Effector memory CD4-positive, alpha-beta T cell (primary cell): ENCODE data around the gene RBPJL.

ENCODE experiments used
- DNase-seq, 3 donors: peaks; one replicate each; pipeline ENCODE4 v3.0.0-alpha.2; 2020
- H3K27ac ChIP-seq: 2 replicates; pipeline ENCODE4 v1.7.0; 2013; ENCODE audit warnings: mild to moderate bottlenecking, low read length, moderate library complexity; ENCODE audit not compliant: insufficient read depth, poor library complexity, severe bottlenecking
- H3K27me3 ChIP-seq: replicated peaks from 2 replicates; pipeline ENCODE4 v1.7.0; 2013; ENCODE audit warnings: mild to moderate bottlenecking, low read length; ENCODE audit not compliant: insufficient read depth, control insufficient read depth, poor library complexity, severe bottlenecking
- H3K36me3 ChIP-seq: 2 replicates; pipeline ENCODE4 v1.7.0; 2013; ENCODE audit warnings: mild to moderate bottlenecking, low read length, moderate library complexity; ENCODE audit not compliant: control insufficient read depth, insufficient read depth
- H3K4me1 ChIP-seq: 2 replicates; pipeline ENCODE4 v1.7.0; 2013; ENCODE audit warnings: low read length, mild to moderate bottlenecking; ENCODE audit not compliant: control insufficient read depth, insufficient read depth, poor library complexity, severe bottlenecking
- H3K4me3 ChIP-seq: 2 replicates; pipeline ENCODE4 v1.7.0; 2013; ENCODE audit warnings: low read length, low read depth, mild to moderate bottlenecking; ENCODE audit not compliant: insufficient read depth, poor library complexity, severe bottlenecking
- H3K9me3 ChIP-seq: 2 replicates; pipeline ENCODE4 v1.7.0; 2013; ENCODE audit warnings: mild to moderate bottlenecking, low read length, moderate library complexity; ENCODE audit not compliant: control insufficient read depth

The RBPJL gene

DNA sequence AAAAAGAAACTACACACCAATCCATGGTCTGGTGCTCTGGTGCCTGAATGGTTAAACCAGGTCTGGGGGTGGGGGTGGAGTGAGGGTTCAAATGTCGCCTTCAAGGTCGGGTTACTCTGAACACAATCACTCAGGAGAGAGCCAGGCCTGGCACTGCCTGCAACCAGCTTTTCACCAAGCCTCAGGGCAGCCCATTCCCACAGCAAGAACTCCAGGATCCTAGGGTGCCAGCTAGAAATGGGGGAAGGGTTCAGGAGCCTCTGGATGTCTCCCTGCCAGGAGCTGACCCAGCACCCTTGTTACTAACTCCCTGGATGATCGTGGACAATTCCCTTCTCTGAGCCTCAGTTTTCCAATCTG is 34.9 kb downstream of the RBPJL start:
- Histone ChIP-seq H3K36me3 (no peaks in the 10 kb centered on the region), H3K9me3 (no peaks in the 10 kb centered on the region), H3K27ac (no peak overlapping the region), H3K4me3 (no peak overlapping the region), H3K27me3 (no peaks in the 10 kb centered on the region), H3K4me1 (peaks cover 6% of the 10 kb centered on the region)
- DNase-seq, result no peak

DNA sequence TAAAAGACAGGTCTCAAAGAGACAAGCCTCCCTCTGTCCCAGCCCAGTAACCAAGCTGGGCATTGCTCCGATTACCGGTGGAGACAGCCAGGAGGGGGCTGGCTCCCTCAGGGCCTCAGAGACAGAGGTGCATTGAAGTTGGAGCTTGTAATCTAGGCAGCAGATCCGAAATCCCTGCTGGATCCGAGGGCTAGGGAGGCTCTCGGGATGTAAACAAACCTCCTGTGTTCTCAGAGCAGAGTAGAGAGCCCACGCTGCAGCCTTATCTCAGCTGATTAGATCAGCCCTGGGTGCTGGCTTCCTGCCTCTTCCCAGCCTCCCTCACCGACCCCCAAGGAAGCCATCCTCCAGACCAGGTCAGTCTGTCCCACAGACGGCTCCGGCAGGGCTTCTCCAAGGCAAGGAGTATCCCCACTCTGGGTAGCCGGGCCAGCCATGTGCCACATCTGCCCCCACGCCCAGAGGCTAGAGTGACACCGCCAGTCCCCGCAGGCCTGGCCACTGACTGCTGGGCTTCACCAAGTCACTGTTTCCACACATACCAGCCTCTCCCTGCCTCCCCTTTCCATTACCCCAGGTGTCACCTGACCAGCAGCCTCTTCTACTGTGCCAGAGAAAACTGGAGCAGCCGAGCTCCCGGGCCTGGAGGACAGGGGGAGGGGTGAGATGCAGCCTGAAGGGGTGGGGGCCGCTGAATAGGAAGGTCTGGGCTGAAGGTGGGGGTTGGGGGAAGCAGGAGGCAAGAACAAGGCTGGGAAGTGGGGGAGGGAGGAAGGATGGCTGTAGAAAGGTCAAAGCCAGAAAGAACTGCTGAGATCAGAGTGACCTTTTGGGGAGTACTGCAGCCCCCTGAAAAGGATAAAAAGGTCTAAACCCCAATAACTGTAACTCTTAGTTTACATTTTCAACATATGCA is 35.6 kb downstream of the RBPJL start:
- no peaks in the 10 kb centered on the region for H3K36me3 ChIP-seq
- H3K9me3 ChIP-seq, result no peaks in the 10 kb centered on the region
- peaks cover 7% of the 10 kb centered on the region for H3K4me1 ChIP-seq
- no peaks in the 10 kb centered on the region for H3K27me3 ChIP-seq
- H3K27ac ChIP-seq, result no peak overlapping the region
- no peak overlapping the region for H3K4me3 ChIP-seq
- DNase-seq, result no peak

DNA sequence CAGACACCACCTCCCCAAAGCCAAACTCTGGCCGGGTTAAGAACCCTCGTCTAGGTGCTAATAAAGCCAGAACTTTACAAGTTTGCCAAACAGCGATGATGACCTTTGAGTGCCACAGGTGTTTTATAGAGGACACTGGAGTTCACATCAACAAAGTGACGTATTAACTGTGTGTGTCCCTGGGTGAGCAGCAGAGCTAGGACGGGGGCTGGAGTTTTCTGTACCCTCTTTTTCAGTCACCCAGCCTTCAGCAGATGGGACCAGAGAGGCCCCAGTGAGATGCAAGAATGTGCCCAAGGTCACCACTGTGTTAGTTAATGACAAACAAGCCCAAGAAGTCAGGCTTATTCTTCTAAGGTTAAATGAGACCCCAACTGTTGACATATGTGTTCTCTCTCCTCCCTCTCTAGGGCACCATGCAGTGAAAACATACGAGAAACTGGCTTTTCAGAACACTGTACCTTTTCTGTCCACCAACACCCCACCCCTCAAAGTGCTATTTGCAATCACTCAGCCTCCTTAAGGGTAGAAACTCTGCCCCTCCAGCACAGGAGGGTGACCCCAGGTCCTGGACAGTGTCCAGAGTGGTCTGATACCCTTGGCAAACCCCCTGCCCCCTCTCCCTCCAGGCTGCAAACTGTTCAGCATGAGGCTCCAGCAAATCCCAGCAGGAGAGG is 36.4 kb downstream of the RBPJL start:
- H3K27me3 ChIP-seq, result no peaks in the 10 kb centered on the region
- H3K27ac ChIP-seq, result no peak overlapping the region
- DNase-seq, result no peak
- H3K36me3 ChIP-seq, result no peaks in the 10 kb centered on the region
- H3K9me3 ChIP-seq, result no peaks in the 10 kb centered on the region
- H3K4me1 ChIP-seq, result peaks cover 14% of the 10 kb centered on the region
- H3K4me3 ChIP-seq, result no peak overlapping the region

DNA sequence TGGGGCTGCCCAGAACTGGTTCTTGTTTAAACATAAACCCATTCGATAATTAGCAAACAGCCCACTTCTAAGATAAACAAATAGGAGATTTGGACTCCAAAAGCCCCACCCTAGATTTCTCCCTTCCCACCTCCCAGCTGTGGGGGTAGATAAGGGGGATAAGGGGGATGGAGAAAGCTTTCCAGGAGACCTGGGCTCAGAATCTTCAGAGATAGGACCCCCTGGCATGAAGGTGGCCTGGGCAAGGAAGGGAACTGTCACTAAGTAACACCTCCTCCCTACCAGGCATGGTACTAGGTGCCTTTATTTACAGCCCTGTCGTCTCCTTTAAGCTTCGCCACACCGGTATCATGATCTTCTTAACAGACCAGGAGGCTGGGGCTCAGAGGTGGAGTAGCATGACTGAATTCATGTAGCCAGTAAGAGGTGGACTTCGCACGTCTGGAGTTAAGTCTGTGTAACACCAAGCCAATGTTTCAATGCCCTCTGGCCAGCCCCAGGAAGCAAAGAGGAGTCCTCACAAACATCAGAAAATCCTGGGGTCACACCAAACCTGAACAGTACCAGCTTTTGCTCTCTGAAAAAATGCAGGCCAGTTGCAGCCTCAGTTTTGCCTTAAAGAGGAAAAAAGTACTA is 37.0 kb downstream of the RBPJL start:
- Histone ChIP-seq H3K4me1 (peaks cover 14% of the 10 kb centered on the region), H3K4me3 (no peak overlapping the region), H3K36me3 (no peaks in the 10 kb centered on the region)

DNA sequence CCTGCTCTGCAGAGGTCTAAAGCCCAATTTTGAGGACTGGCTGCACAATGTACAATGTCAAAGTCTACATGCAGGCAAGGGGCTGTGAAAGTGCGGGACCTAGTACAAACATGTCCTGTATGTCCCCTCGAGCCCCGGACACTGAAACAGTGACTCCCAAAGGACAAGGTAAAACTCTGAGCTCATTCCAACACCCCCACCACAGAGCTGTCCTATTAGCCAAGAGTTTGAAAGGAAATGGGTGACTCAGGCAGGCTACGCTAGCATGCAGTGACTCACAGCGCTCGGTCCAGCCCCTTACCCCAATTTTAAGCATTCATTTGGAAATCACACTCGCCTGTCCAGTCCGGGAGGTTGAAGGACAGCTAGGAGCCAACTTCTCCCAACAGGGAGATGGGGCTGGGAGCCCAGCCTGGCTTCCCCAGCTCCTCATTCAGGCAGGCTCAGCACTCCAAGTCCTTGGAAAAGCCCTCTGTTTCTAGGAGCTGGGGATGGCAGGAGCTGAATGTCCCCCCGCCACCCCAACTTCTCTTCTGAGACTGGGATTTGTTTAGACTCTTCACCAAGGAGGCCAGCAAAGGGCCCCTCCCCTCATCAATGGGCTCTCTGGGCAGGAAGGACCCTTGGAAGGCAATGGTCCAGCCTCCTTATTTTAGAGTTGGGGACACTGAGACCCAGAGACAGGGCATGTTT is 37.7 kb downstream of the RBPJL start:
- no peak overlapping the region for H3K27ac ChIP-seq
- no peak overlapping the region for H3K4me3 ChIP-seq
- no peak for DNase-seq
- H3K36me3 ChIP-seq, result no peaks in the 10 kb centered on the region
- no peaks in the 10 kb centered on the region for H3K9me3 ChIP-seq
- H3K4me1 ChIP-seq, result peaks cover 14% of the 10 kb centered on the region
- H3K27me3 ChIP-seq, result no peaks in the 10 kb centered on the region

More for the DNA sequence above, 37.0 kb downstream of the RBPJL start:
- Histone ChIP-seq H3K27ac (no peak overlapping the region), H3K9me3 (no peaks in the 10 kb centered on the region), H3K27me3 (no peaks in the 10 kb centered on the region)
- DNase-seq, result no peak

DNA sequence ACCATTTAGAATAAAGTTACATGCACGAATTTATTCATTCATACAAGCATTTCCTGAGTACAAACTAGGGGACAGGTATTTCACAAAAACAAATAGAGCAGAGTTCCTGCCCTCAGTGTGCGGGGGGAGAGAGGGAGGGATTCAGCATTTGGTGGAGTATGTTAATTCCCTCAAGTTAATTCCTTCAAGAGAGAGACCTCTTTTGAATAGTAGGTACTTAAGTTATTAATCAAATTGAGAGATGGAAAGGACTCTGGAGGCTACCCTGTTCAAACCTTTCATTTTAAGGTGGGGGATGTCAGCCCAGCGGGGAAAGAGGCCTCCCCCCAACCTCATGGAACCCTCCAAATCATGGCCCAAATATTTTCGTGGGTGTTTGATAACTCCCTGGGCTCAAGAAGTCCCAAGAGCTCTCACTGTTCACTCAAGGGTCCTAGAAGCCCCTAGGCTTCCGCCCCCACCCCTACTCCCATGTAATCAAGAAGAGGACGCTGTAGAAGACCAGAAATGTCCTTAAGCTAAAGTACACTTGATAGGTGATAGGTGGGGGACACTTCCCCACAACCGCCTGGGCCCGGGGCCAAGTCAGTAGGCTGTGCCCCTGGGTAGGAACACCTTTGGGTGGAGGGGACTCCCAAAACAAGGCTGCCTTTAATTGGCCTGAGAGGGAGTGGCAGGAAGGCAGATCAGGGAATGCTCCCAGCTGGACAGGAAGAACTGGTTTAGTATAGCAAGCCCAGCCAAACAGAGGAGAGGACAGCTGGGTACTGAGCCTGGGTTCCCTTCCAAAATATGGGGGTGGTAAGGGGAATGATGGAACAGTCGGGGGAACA is 38.7 kb downstream of the RBPJL start:
- Histone ChIP-seq H3K9me3 (no peaks in the 10 kb centered on the region), H3K27me3 (no peaks in the 10 kb centered on the region), H3K36me3 (no peaks in the 10 kb centered on the region), H3K27ac (no peak overlapping the region), H3K4me1 (peaks cover 14% of the 10 kb centered on the region), H3K4me3 (no peak overlapping the region)
- DNase-seq, result no peak

DNA sequence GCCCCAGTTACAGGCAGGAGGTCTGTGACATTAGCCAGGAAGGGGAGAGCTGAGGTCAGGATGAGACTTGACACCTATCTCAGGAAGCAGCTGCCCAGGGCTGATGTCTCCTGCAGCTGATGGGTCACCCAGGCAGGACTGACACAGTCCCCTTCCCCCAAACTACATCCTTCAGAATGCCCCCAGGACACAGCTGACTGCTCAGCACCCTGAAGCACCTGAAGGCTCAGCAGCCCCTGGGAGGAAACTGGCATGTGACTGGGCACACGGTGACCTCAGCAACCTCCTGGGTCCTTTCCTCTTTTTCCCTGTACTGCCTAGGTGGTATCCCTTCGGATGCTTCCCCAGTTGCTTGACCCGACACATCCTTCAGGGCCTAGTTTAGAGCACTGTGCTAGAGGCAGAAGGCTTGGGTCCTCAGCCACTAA is 39.7 kb downstream of the RBPJL start:
- H3K9me3 ChIP-seq, result no peaks in the 10 kb centered on the region
- H3K36me3 ChIP-seq, result no peaks in the 10 kb centered on the region
- H3K4me1 ChIP-seq, result peaks cover 14% of the 10 kb centered on the region
- no peaks in the 10 kb centered on the region for H3K27me3 ChIP-seq
- no peak for DNase-seq
- no peak overlapping the region for H3K4me3 ChIP-seq
- H3K27ac ChIP-seq, result no peak overlapping the region

DNA sequence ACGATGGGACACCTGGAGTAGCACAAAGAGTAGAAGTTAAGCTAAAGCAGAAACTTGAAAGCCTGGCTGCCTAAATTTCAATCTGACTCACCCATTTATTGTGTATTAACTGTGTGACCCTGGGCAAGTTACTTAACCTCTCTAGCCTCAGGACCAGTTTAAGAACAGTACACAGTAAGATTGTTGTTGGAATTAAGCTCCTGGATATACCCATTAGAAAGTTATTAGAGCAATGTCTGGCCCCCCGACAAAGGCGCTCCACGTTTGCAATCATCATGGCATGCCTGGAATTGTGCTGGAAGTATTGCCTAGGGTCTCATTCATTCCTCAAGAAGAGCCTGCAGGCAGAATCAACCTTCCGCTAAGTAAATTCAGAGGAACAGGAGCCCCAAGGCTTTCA is 40.2 kb downstream of the RBPJL start:
- no peaks in the 10 kb centered on the region for H3K9me3 ChIP-seq
- H3K4me1 ChIP-seq, result peaks cover 14% of the 10 kb centered on the region
- H3K27ac ChIP-seq, result no peak overlapping the region
- no peak for DNase-seq
- no peaks in the 10 kb centered on the region for H3K36me3 ChIP-seq
- H3K27me3 ChIP-seq, result no peaks in the 10 kb centered on the region
- H3K4me3 ChIP-seq, result no peak overlapping the region

DNA sequence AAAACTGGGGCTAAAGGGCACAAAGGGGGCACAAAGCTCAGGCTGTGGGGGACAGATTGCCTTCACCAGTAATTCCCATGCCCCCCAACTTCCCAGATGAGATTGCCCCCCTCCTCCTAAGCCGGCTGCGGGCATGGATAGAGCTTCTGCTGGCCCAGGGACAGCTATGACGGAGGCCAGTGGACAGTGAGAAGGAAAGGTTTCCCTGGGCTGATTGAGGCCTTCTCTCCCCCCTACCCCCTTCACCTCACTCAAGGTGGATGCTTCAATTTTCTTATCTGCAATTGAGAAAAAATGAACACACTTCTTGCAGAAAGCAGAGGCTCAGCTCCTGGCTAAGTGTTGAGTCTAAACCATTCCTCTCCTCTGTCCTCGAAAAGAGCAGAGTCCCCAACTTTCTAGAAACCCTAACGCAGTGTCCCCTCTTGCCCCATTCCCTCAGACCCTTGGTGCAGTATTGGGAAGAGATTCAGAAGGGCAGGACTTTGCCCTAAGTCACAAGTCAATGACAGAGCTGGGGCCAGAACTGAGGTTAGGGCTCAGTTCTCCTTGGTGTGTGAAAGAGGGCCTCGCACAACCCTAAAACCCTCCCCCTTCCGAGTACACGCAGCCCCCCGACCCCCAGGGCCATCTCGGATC is 40.8 kb downstream of the RBPJL start:
- DNase-seq, result no peak
- Histone ChIP-seq H3K4me3 (peak overlapping the region; percentile 76), H3K4me1 (peaks cover 14% of the 10 kb centered on the region), H3K27me3 (no peaks in the 10 kb centered on the region), H3K27ac (peak overlapping the region; percentile 36), H3K36me3 (no peaks in the 10 kb centered on the region), H3K9me3 (no peaks in the 10 kb centered on the region)
